B cell (primary cell): ENCODE measurements around the gene NPRL2. TPM values are rescaled to one million over a fixed set of nuclear protein-coding genes. Genes with fewer than 3 reads are reported as not detected.

Source experiments
- ATAC-seq: fragments of 200-7000 bp; cut with Tn5 transposase; one replicate; pipeline ENCODE4 v1.10.0; 2021; ENCODE audit warnings: low read depth, mild to moderate bottlenecking, moderate number of reproducible peaks, moderate library complexity
- CTCF ChIA-PET: fragments of 350-600 bp; sonication (Branson Sonifier 250); formaldehyde crosslinking; loops from one replicate; lab custom pipeline; 2021; ENCODE audit warnings: antibody characterized with exemption, inconsistent platforms; lab: Charles Lee
- POLR2A ChIA-PET: fragments of 350-600 bp; sonication (Branson Sonifier 250); formaldehyde crosslinking; loops from one replicate; lab custom pipeline; 2021; ENCODE audit warnings: antibody characterized with exemption; lab: Charles Lee
- DNase-seq: peaks from one replicate; pipeline ENCODE4 v3.0.0; 2013
- H2AFZ ChIP-seq: 2 replicates; pipeline ENCODE4 v1.6.1; 2012; ENCODE audit warnings: mild to moderate bottlenecking, low read depth, low read length; ENCODE audit not compliant: insufficient read depth, poor library complexity, severe bottlenecking
- H3K27ac ChIP-seq, 2 donors: 1 replicate in 1 of 2; 2 replicates in 1 of 2; pipeline ENCODE4 v1.5.1; 2012 to 2013; ENCODE audit warnings: low read length in 2 of 2, mild to moderate bottlenecking in 2 of 2, moderate library complexity in 1 of 2
- H3K27me3 ChIP-seq, 4 experiments: fragments of 200-600 bp in 1 of 4; sonication (generic) in 1 of 4; replicated peaks in 1 of 4; 1 replicate in 2 of 4; 2 replicates in 2 of 4; pipeline versions ENCODE4 v1.6.1 to v1.7.0; 2013 to 2016; ENCODE audit warnings: low read length in 3 of 4, mild to moderate bottlenecking in 2 of 4, mixed read lengths in 1 of 4, moderate library complexity in 1 of 4; ENCODE audit not compliant: insufficient read depth in 4 of 4, control insufficient read depth in 3 of 4; ENCODE audit errors: control extremely low read depth in 1 of 4
- H3K36me3 ChIP-seq, 2 experiments: replicated peaks in 1 of 2; 1 replicate in 1 of 2; 2 replicates in 1 of 2; pipeline versions ENCODE4 v1.6.1 to v1.7.1; 2013; ENCODE audit warnings: low read length in 1 of 2; ENCODE audit not compliant: insufficient read depth in 2 of 2, control insufficient read depth in 1 of 2; ENCODE audit errors: control extremely low read depth in 1 of 2, extremely low read depth in 1 of 2
- H3K4me1 ChIP-seq, 2 donors: fragments of 200-600 bp in 1 of 2; sonication (generic) in 1 of 2; 1 replicate in 1 of 2; 2 replicates in 1 of 2; pipeline versions ENCODE4 v1.5.1 to v1.6.1; 2013 to 2017; ENCODE audit warnings: low read length in 2 of 2; ENCODE audit not compliant: control insufficient read depth in 2 of 2, insufficient read depth in 2 of 2
- H3K4me2 ChIP-seq: replicated peaks from 2 replicates; pipeline ENCODE3; 2012; ENCODE audit warnings: mild to moderate bottlenecking, low read depth, low read length; ENCODE audit not compliant: poor library complexity, severe bottlenecking
- H3K4me3 ChIP-seq, 5 experiments: fragments of 200-600 bp in 1 of 5; sonication (generic) in 1 of 5; 1 replicate in 3 of 5; 2 replicates in 2 of 5; pipeline versions ENCODE4 v1.5.1 to v1.7.0; 2011 to 2016; ENCODE audit warnings: low read length in 4 of 5, mild to moderate bottlenecking in 4 of 5, low read depth in 2 of 5, control low read depth in 1 of 5, moderate library complexity in 1 of 5; ENCODE audit not compliant: insufficient read depth in 1 of 5; ENCODE audit errors: control extremely low read depth in 1 of 5, extremely low read depth in 1 of 5
- H3K79me2 ChIP-seq: fragments of 200-600 bp; sonication (generic); one replicate; pipeline ENCODE4 v1.6.0; 2016; ENCODE audit warnings: low read length; ENCODE audit not compliant: control insufficient read depth, insufficient read depth
- H3K9ac ChIP-seq: fragments of 200-600 bp; sonication (generic); 2 replicates; pipeline ENCODE4 v1.6.1; 2017; ENCODE audit warnings: mild to moderate bottlenecking, low read length, moderate library complexity
- H3K9me3 ChIP-seq, 3 donors: one replicate each; pipeline versions ENCODE4 v1.6.1 to v1.7.1; 2013; ENCODE audit warnings: low read length in 2 of 3; ENCODE audit not compliant: control insufficient read depth in 2 of 3, insufficient read depth in 1 of 3; ENCODE audit errors: control extremely low read depth in 1 of 3
- H4K20me1 ChIP-seq: 2 replicates; pipeline ENCODE4 v1.6.0; 2012; ENCODE audit warnings: mild to moderate bottlenecking, low read length; ENCODE audit not compliant: insufficient read depth, control insufficient read depth, poor library complexity, severe bottlenecking
- H3K27ac Mint-ChIP-seq: one replicate; pipeline ENCODE4 v1.8.0; 2021; ENCODE audit warnings: mixed read lengths
- H3K27me3 Mint-ChIP-seq: one replicate; pipeline ENCODE4 v1.8.0; 2021; ENCODE audit warnings: mixed read lengths
- H3K4me1 Mint-ChIP-seq: one replicate; pipeline ENCODE4 v1.8.0; 2021; ENCODE audit warnings: mixed read lengths
- H3K4me3 Mint-ChIP-seq: one replicate; pipeline ENCODE4 v1.8.0; 2021; ENCODE audit warnings: mixed read lengths
- H3K9me3 Mint-ChIP-seq: one replicate; pipeline ENCODE4 v1.8.0; 2022; ENCODE audit warnings: mixed read lengths; ENCODE audit not compliant: insufficient read depth
- EZH2 ChIP-seq: IDR thresholded peaks from 2 replicates; pipeline ENCODE4 v1.6.1; 2012; ENCODE audit warnings: borderline replicate concordance, low read depth, mild to moderate bottlenecking, moderate library complexity, low read length; ENCODE audit not compliant: insufficient read depth, poor library complexity, severe bottlenecking
- WGBS: methylation state at CpG from one replicate; pipeline ENCODE4 v1.1.5; 2013; ENCODE audit warnings: missing lambda C conversion rate; ENCODE audit not compliant: insufficient coverage; 5-methylcytosine and 5-hydroxymethylcytosine counted together
- intact Hi-C: fragments of 100-400 bp; cut with micrococcal nuclease; formaldehyde crosslinking; loops from one replicate; pipeline ENCODE4 v1.10.0; 2022
- polyA plus RNA-seq: library from polyadenylated mRNA; depleted of rRNA; stranded (reverse); fragments of >200 nt; gene quantifications from 2 replicates; pipeline ENCODE4 v1.2.3, GENCODE V29; 2012
- total RNA-seq, 2 donors: library from RNA; stranded (reverse); fragments of 120-200 nt in 1 of 2; gene quantifications; 1 replicate in 1 of 2; 2 replicates in 1 of 2; pipeline versions ENCODE4 v1.2.3 to v1.2.4, GENCODE V29; 2013 to 2022
- TF ChIP-seq, protein P1 (sequence below): fragments of 200-600 bp; IDR thresholded peaks from one replicate; pipeline ENCODE4 v1.8.0; 2022; ENCODE audit warnings: antibody characterized with exemption, mild to moderate bottlenecking

Gene NPRL2
- total and polyA plus RNA-seq, 2 donors (not counting 1 experiment from before 2014, with no cell fraction given), result 31.3 to 64.6 TPM

DNA sequence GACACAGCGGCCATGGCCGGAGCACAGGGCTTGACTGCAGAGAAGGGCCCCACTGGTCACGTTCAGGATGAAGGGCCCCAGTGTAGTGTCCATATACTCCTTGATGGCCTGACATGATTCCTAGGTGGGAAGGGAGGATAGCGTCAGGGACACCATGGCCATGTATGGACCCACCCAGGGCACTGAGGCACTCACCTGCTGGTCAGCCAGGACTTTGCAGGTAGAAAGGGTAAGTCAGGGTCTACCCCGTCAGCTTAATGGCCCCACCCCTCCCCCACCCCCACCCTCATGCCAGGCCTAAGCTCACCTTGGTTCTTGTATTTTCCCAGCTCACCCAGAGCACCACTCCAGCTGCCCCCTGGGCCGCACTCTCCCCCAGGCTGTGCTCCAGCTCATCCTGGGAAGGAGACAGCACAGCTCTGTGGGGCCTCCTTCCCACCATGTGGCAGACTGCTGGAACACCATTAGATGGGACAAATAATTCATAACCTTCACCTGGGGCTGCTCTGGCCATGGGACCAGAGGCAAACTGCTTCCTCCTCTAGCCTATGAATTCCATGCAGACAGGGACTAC, 49.8 kb downstream of the NPRL2 start:
- Histone ChIP-seq H3K79me2 (peaks cover 13% of the 10 kb centered on the region), H3K36me3 (peaks cover 0 to 4% of the 10 kb centered on the region in 2 experiments), H2AFZ (no peak overlapping the region), H3K9me3 (no peaks in the 10 kb centered on the region), H3K4me3 (no peak overlapping the region), H3K27me3 (no peaks in the 10 kb centered on the region), H3K4me1 (peaks cover 18 to 29% of the 10 kb centered on the region in 2 donors), H3K4me2 (no peak overlapping the region), H3K27ac (no peak overlapping the region), H3K9ac (no peak overlapping the region), H4K20me1 (no peaks in the 10 kb centered on the region)
- POLR2A ChIA-PET, result interaction anchor here (0.6 kb wide), 2 partner anchors 65 to 110 kb away, joined by 4 to 7 read pairs; no protein-coding TSS in a partner anchor
- intact Hi-C loops, result no loop called here
- Mint-ChIP-seq H3K9me3 (no peaks in the 10 kb centered on the region), H3K4me3 (peak overlapping the region; percentile 100), H3K27me3 (no peaks in the 10 kb centered on the region), H3K27ac (peak overlapping the region; percentile 46), H3K4me1 (peaks cover 39% of the 10 kb centered on the region)
- 98% methylated on average over 4 of the region's 6 CpGs for WGBS
- ATAC-seq (no peak), DNase-seq (no peak)
- CTCF ChIA-PET, result interaction anchor here (0.9 to 3.2 kb wide), 3 partner anchors 23 to 49 kb away, joined by 3 to 28 read pairs (median 14); partner anchors contain the start of genes CYB561D2, HYAL2 and NPRL2
- TF ChIP-seq, protein P1, sequence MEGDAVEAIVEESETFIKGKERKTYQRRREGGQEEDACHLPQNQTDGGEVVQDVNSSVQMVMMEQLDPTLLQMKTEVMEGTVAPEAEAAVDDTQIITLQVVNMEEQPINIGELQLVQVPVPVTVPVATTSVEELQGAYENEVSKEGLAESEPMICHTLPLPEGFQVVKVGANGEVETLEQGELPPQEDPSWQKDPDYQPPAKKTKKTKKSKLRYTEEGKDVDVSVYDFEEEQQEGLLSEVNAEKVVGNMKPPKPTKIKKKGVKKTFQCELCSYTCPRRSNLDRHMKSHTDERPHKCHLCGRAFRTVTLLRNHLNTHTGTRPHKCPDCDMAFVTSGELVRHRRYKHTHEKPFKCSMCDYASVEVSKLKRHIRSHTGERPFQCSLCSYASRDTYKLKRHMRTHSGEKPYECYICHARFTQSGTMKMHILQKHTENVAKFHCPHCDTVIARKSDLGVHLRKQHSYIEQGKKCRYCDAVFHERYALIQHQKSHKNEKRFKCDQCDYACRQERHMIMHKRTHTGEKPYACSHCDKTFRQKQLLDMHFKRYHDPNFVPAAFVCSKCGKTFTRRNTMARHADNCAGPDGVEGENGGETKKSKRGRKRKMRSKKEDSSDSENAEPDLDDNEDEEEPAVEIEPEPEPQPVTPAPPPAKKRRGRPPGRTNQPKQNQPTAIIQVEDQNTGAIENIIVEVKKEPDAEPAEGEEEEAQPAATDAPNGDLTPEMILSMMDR, result no peak
- no peak for TF ChIP-seq EZH2
